LoVo (cell line): ENCODE results near the gene UMODL1.
A peak's percentile ranks its signal among the peaks of the same experiment; 100 is the strongest.
"Not testable (repeated sequence)": the region's sequence is repeated elsewhere in the genome, so short reads cannot be mapped to it uniquely, and the experiment has no call there.

Experiments
- DNase-seq: peaks from one replicate; pipeline ENCODE4 v3.0.0-alpha.2; 2016; ENCODE audit warnings: low spot score

Gene UMODL1

GRCh38 chr21:42164818-42165217 lies 93.7 kb downstream of the UMODL1 start:
- no peak for DNase-seq

- no peak for DNase-seq
These were observed 94.8 kb downstream of the UMODL1 start for GRCh38 chr21:42165901-42166300.

- no peak for DNase-seq
These were observed 98.6 kb downstream of the UMODL1 start for GRCh38 chr21:42169758-42170157.

GRCh38 chr21:42171091-42172053 lies 100.3 kb downstream of the UMODL1 start:
- DNase-seq: peak; percentile 78

GRCh38 chr21:42172596-42173483 lies 101.7 kb downstream of the UMODL1 start:
- DNase-seq: no peak

- DNase-seq: no peak
These were observed 103.1 kb downstream of the UMODL1 start for GRCh38 chr21:42174173-42174572.

GRCh38 chr21:42175110-42175710 lies 104.1 kb downstream of the UMODL1 start:
- DNase-seq: no peak

- DNase-seq: no peak
These were observed 105.7 kb downstream of the UMODL1 start for GRCh38 chr21:42176859-42177258.

GRCh38 chr21:42179316-42179715 lies 108.2 kb downstream of the UMODL1 start:
- no peak for DNase-seq

- DNase-seq: not testable (repeated sequence)
These were observed 108.9 kb downstream of the UMODL1 start for GRCh38 chr21:42180001-42180400.

GRCh38 chr21:42182713-42183371 lies 111.7 kb downstream of the UMODL1 start:
- no peak for DNase-seq

GRCh38 chr21:42183374-42184266 lies 112.5 kb downstream of the UMODL1 start:
- no peak for DNase-seq

GRCh38 chr21:42186591-42186990 lies 115.5 kb downstream of the UMODL1 start:
- DNase-seq: no peak

- no peak for DNase-seq
These were observed 117.0 kb downstream of the UMODL1 start for GRCh38 chr21:42187976-42188653.

- DNase-seq: no peak
These were observed 117.5 kb downstream of the UMODL1 start for GRCh38 chr21:42188663-42189062.

- DNase-seq: no peak
These were observed 118.3 kb downstream of the UMODL1 start for GRCh38 chr21:42189431-42189830.

GRCh38 chr21:42189860-42190485 lies 118.9 kb downstream of the UMODL1 start:
- DNase-seq: no peak

- DNase-seq: no peak
These were observed 119.4 kb downstream of the UMODL1 start for GRCh38 chr21:42190486-42190863.

- DNase-seq: no peak
These were observed 119.9 kb downstream of the UMODL1 start for GRCh38 chr21:42191064-42191463.
